IPS-18a (cell line): ENCODE data around the gene LRRIQ1.
"Not testable (repeated sequence)": the region's sequence is repeated elsewhere in the genome, so short reads cannot be mapped to it uniquely, and the experiment has no call there.

ENCODE experiments used
- H3K27ac ChIP-seq: one replicate; pipeline ENCODE4 v1.5.1; 2013; ENCODE audit warnings: low read length
- H3K27me3 ChIP-seq: one replicate; pipeline ENCODE4 v1.6.1; 2013; ENCODE audit warnings: mild to moderate bottlenecking, low read length; ENCODE audit not compliant: control insufficient read depth, insufficient read depth
- H3K36me3 ChIP-seq: one replicate; pipeline ENCODE4 v1.6.1; 2013; ENCODE audit warnings: low read depth, low read length; ENCODE audit not compliant: control insufficient read depth
- H3K4me1 ChIP-seq: one replicate; pipeline ENCODE4 v1.6.1; 2013; ENCODE audit warnings: low read depth, low read length; ENCODE audit not compliant: control insufficient read depth
- H3K4me3 ChIP-seq: one replicate; pipeline ENCODE4 v1.5.1; 2013; ENCODE audit warnings: low read length
- H3K9ac ChIP-seq: one replicate; pipeline ENCODE4 v1.6.1; 2013; ENCODE audit warnings: mild to moderate bottlenecking, low read length, moderate library complexity
- H3K9me3 ChIP-seq: one replicate; pipeline ENCODE4 v1.6.1; 2013; ENCODE audit warnings: low read depth, low read length; ENCODE audit not compliant: control insufficient read depth

The LRRIQ1 gene

DNA sequence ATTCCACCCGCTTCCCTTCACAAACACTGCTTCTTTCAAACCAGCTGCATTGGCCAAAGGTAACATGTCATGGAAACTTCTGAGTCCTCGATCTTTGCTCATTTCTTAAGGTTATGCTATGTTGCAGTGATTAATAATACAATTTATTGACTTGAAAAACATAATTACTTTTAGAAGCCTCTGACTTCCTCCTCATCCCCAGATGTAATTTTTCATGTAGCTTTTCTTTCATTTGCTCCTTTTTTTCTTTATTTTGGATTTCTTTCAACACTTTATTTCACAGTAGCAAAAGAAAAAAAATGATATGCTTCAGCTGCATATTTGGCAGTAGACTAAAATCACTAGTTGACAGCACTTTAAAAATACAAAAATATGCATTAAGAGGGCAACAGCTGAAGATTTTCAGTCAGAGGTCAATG, 116.2 kb downstream of the LRRIQ1 start:
- no peak overlapping the region for H3K27ac ChIP-seq
- no peak overlapping the region for H3K9ac ChIP-seq
- H3K4me3 ChIP-seq: no peak overlapping the region

DNA sequence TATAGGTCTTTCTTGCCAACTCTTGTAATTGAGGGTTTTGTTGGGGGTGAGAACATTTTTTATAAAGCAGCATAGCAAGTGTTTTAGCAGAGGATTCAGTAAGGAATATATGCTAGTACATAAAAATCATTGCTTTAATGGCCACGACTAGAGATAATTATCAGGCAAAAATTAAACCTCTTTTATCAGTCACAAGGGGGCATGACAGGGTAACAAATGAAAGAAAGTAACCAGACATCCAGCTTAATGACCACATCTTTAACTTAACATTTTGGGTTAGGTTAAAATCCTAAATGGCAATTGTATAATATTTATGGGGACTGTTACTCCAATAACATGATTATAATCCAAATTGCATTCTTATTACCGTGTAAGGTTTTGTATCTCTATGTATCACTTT, 119.6 kb downstream of the LRRIQ1 start:
- H3K36me3 ChIP-seq: no peaks in the 10 kb centered on the region
- H3K27ac ChIP-seq: no peak overlapping the region
- no peaks in the 10 kb centered on the region for H3K4me1 ChIP-seq
- no peaks in the 10 kb centered on the region for H3K9me3 ChIP-seq
- no peak overlapping the region for H3K4me3 ChIP-seq
- H3K9ac ChIP-seq: no peak overlapping the region
- H3K27me3 ChIP-seq: no peaks in the 10 kb centered on the region

More for the DNA sequence above, 116.2 kb downstream of the LRRIQ1 start:
- Histone ChIP-seq H3K36me3 (no peaks in the 10 kb centered on the region), H3K4me1 (no peaks in the 10 kb centered on the region), H3K27me3 (no peaks in the 10 kb centered on the region), H3K9me3 (no peaks in the 10 kb centered on the region)

GRCh38 chr12:85156569-85156968, 120.4 kb downstream of the LRRIQ1 start:
- Histone ChIP-seq H3K9ac (no peak overlapping the region), H3K9me3 (no peaks in the 10 kb centered on the region), H3K27ac (no peak overlapping the region), H3K4me3 (no peak overlapping the region), H3K4me1 (no peaks in the 10 kb centered on the region), H3K27me3 (no peaks in the 10 kb centered on the region), H3K36me3 (no peaks in the 10 kb centered on the region)

DNA sequence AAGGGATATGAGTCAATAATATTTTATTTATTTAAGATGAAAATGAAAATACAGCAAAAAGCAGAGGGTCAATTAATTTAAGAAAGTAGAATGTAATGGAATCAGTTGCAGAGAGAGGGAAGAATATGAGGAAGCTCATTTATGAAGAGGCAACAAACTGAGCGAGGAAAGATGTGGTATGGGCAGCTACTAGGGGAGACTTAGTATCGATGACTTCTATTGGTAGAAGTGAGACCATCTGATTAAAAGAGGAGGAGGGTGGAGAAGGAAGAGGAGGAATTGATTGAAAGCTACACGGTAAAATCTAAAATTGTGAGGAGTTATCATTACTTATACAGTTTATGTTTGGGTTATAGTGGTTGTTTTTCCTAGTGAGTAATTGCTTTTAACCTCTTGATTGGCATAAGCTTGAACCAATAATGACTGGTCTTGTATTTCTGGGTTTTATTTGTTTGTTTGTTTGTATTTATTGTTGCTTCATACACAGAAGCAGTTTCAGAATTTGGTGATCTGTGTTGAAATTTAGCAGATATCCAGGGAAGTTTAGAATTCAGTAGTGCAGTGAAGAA, 121.0 kb downstream of the LRRIQ1 start:
- H3K27me3 ChIP-seq: no peaks in the 10 kb centered on the region
- H3K4me1 ChIP-seq: no peaks in the 10 kb centered on the region
- H3K9ac ChIP-seq: no peak overlapping the region
- H3K9me3 ChIP-seq: no peaks in the 10 kb centered on the region
- no peak overlapping the region for H3K4me3 ChIP-seq
- H3K36me3 ChIP-seq: no peaks in the 10 kb centered on the region
- H3K27ac ChIP-seq: no peak overlapping the region

DNA sequence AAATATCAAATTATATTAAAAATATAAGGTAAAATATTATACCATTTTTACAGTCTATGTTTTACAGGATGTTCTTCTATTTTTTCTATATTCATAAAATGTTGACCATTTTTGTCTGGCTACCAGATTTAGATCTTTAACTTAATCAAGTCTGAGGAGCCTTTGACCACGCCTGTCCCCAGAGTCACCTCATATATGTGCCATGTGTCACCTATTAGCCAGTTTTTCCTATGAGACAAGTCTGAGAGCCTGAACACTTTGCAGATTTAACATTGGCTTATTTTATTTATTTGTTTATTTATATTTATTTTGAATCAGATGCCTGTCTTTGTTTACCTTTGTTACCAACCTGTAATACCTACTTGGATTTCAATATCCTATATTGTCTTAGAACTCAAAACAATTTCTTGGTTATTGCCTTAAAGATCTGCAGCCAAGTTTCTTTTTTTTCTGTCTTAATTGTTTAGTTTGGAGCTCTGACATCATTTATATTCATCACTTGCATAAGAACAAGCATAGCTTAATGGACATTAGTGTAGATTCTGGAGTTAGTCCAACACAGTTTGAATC, 127.7 kb downstream of the LRRIQ1 start:
- no peak overlapping the region for H3K4me3 ChIP-seq
- H3K27me3 ChIP-seq: no peaks in the 10 kb centered on the region
- H3K9ac ChIP-seq: no peak overlapping the region
- H3K9me3 ChIP-seq: no peaks in the 10 kb centered on the region
- no peaks in the 10 kb centered on the region for H3K4me1 ChIP-seq
- H3K27ac ChIP-seq: no peak overlapping the region
- no peaks in the 10 kb centered on the region for H3K36me3 ChIP-seq

DNA sequence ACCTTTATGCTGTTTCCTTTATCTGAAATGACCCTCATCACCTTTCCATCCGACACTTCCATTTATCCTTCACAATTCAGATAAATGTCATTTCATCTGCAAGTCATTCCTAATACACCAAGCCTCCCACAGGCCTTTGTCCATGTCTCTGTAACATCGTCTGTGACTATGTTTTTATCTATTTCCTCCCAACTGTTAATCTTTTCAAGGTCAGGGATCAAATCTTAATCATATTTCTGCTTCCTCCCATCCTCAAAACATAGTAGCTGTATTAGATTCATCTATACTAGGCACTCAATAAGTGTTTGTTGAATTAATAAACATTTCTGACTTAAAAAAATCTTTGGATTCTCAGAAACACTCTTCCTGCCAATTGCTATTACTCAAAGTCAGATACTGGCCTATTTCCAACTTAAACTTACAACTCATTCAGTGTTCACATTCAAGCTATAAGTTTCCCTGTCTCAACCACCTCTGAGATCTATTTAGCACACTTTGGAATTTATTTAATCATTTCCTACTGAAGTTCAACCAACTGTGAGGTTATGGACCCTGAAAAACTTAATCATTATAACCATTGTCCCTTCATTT, 143.6 kb downstream of the LRRIQ1 start:
- Histone ChIP-seq H3K36me3 (no peaks in the 10 kb centered on the region), H3K9me3 (no peaks in the 10 kb centered on the region), H3K27ac (no peak overlapping the region), H3K4me1 (no peaks in the 10 kb centered on the region), H3K9ac (no peak overlapping the region), H3K4me3 (no peak overlapping the region), H3K27me3 (no peaks in the 10 kb centered on the region)

DNA sequence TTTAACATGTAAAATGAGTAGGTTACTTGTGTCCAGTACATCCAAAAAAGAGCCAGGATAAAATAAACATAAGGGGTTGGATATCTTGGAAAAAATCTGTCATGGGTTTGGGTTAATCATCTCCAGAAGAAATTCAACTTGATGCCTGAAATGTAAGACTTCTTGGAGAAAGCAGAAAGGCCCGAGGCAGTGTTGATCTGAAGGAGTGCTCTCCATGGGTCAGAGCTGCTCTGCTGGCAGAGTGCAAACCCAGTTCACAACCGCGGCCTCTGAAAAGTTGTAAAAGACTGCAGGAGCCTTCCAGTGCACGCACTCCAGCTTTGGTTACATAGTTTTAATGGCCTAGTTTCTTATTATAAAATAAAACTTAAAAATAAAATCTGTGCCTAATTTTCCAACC, 146.5 kb downstream of the LRRIQ1 start:
- Histone ChIP-seq H3K9ac (no peak overlapping the region), H3K9me3 (no peaks in the 10 kb centered on the region), H3K4me3 (no peak overlapping the region), H3K36me3 (no peaks in the 10 kb centered on the region), H3K27me3 (no peaks in the 10 kb centered on the region), H3K4me1 (no peaks in the 10 kb centered on the region), H3K27ac (no peak overlapping the region)

DNA sequence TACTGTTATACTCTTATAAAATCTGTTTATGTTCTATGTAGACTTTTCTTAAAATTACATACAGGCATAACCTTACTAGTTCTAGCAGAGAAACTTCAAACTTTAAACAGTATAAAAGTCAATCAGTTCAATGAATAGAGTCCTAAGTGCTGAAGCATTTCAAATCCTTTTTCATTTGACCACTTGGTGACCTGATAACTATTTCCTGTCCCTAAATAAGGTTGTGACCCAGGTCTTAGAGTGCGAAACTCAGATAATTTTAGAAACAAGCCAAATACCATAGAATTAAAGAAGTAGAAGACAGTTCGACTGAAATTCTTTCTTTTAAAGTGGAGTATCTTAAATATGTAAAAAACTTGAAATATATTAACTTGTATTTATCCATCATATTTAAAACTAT, 147.7 kb downstream of the LRRIQ1 start:
- no peaks in the 10 kb centered on the region for H3K4me1 ChIP-seq
- no peak overlapping the region for H3K4me3 ChIP-seq
- no peaks in the 10 kb centered on the region for H3K36me3 ChIP-seq
- H3K9me3 ChIP-seq: no peaks in the 10 kb centered on the region
- H3K9ac ChIP-seq: no peak overlapping the region
- H3K27ac ChIP-seq: no peak overlapping the region
- H3K27me3 ChIP-seq: no peaks in the 10 kb centered on the region

GRCh38 chr12:85186236-85186635, 150.1 kb downstream of the LRRIQ1 start:
- no peaks in the 10 kb centered on the region for H3K27me3 ChIP-seq
- no peak overlapping the region for H3K4me3 ChIP-seq
- H3K36me3 ChIP-seq: no peaks in the 10 kb centered on the region
- no peak overlapping the region for H3K27ac ChIP-seq
- H3K9ac ChIP-seq: no peak overlapping the region
- H3K9me3 ChIP-seq: no peaks in the 10 kb centered on the region
- no peaks in the 10 kb centered on the region for H3K4me1 ChIP-seq

GRCh38 chr12:85188619-85189018, 152.5 kb downstream of the LRRIQ1 start:
- H3K4me3 ChIP-seq: no peak overlapping the region
- no peaks in the 10 kb centered on the region for H3K4me1 ChIP-seq
- no peaks in the 10 kb centered on the region for H3K27me3 ChIP-seq
- no peak overlapping the region for H3K9ac ChIP-seq
- no peaks in the 10 kb centered on the region for H3K36me3 ChIP-seq
- no peaks in the 10 kb centered on the region for H3K9me3 ChIP-seq
- no peak overlapping the region for H3K27ac ChIP-seq

DNA sequence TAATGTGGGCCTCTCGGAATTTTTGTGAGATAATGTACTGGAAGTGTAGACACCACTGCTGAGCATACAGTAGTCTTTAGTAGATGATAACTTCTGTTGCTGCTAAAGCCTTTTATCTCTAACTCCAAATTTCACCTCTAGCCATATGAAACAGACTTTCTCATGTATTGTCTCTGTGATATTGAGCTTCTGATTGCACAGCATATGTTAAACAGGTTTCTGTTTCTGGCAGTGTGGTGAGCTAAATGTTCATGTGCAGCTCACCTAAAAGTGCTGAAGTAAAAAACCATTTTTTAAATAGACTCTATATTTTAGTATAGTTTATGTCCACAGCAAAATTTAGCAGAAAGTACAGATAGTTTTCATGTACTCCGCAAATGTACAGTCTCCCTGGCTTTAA, 154.6 kb downstream of the LRRIQ1 start:
- H3K36me3 ChIP-seq: no peaks in the 10 kb centered on the region
- no peak overlapping the region for H3K27ac ChIP-seq
- no peak overlapping the region for H3K9ac ChIP-seq
- no peaks in the 10 kb centered on the region for H3K27me3 ChIP-seq
- H3K4me1 ChIP-seq: no peaks in the 10 kb centered on the region
- no peak overlapping the region for H3K4me3 ChIP-seq
- H3K9me3 ChIP-seq: no peaks in the 10 kb centered on the region

DNA sequence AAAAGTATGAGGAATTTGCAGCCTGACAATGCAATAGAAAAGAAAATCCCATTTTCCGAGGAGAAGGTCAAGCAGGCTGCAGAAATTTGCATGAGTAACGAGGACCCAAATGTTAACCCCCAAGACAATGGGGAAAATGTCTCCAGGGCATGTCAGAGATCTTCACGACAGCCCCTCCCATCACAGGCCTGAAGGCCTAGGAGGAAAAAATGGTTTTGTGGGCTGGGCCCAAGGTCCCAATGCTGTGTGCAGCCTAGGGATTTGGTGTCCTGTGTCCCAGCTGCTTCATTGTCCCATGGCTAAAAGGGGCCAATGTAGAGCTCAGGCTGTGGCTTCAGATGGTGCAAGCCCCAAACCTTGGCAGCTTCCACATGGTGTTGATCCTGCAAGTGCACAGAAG, 167.7 kb downstream of the LRRIQ1 start:
- peaks cover 12% of the 10 kb centered on the region for H3K9me3 ChIP-seq
- H3K27ac ChIP-seq, H3K4me3 ChIP-seq, H3K4me1 ChIP-seq, H3K9ac ChIP-seq, H3K36me3 ChIP-seq, H3K27me3 ChIP-seq: not testable (repeated sequence)
